ENCODE data around the gene CDV3.

The CDV3 gene

DNA sequence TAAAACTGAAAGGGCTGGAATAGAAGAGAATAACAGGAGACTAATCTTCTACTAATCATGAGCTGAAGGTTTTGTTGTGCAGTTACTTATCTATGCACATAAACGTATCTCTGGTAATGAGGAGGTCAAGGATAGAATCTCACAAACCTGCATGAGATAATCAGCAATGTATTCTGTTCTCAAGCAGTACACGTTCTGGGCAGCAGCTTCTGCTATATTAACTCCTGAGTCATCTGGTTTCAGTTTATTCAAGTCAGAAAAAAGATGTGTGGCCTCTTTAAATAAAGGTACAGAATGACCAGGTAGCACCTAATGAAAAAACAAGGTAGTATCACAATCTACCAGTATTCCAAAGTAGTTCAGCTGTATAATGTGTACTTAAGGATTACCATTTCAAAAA, 34.9 kb downstream of the CDV3 start:
- no peak for DNase-seq

DNA sequence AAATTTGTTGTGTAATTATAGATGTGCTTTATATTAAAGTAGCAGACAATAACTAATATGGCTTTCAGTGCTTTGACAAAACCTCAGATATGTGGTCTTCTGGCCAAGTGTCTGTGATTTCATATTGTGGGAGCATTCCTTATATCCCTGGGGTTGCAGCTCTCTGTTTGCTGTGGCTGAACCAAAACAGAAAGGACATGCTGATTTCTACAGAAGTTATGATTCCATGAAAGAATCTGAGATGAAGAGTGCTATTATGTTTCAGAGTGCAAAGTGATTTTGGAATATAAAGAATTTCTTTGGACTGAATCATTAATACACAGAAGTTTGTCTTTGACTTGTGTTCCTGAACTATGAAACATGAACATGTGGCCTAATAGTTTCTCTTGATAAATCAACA, 36.5 kb downstream of the CDV3 start:
- no peak for DNase-seq

DNA sequence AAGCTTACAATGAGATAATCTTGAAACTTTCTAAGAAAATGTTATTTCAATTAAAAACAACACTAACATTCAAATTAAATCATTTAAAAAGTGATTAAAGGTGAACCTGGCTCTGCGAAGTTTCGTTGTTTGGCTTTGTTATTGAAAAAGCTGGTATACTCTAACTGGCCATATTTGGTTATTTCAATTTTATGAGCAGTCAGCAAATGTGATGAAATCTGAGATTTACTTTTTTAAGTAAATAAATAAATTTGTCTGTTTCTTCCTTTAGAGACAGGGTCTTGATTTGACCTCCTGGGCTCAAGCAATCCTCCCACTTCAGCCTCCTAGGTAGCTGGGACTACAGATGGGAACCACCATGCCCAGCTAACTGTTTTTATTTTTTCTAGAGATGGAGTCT, 38.0 kb downstream of the CDV3 start:
- DNase-seq: no peak

DNA sequence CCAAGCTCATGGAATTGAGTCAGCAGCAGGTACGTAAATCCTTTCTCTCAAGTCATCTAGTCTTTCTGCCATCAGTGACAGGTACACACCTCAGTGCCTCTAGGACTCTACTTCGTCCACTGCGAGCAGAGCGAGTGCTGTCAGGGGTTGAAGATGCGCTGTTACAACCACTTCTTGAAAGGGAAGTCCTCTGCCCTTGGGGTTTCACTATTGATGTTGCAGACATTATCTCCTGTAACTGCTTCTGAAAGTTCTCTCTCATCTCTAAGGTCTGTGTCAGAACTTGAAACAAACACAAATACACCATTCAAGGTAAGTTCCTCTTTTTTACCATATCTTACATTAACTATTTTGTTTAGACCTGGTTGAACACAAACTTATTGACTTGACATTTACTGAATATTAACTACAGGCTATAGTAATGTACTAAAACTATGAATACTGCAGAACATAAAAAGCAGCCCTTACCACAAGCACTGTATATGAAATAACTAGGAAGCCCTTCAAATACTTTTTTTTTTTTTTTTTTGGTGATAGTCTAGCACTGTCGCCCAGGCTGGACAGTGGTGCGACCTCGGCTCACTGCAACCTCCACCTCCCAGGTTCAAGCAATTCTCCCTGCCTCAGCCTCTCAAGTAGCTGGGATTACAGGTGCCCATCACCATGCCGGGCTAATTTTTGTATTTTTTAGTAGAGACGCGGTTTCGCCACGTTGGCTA, 46.7 kb downstream of the CDV3 start:
- no peak for DNase-seq

DNA sequence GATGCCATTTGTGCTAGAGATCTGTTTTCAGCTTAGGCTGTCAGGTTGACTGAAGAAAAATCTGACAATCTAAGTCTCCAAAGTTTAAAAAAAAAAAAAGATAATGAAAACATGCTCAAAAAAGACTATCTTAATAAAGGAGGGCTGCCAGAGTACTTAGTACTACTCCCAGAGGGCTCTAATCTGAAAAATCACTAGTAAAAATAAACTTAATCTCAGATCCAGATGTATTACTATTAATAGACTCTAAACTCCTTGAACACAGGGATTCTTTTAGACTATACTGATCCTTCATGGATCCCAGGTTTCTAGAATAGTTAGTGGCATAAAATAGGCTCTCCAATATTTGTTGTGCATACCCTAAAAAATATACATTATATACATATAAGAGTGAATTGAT, 54.3 kb downstream of the CDV3 start:
- DNase-seq: no peak

DNA sequence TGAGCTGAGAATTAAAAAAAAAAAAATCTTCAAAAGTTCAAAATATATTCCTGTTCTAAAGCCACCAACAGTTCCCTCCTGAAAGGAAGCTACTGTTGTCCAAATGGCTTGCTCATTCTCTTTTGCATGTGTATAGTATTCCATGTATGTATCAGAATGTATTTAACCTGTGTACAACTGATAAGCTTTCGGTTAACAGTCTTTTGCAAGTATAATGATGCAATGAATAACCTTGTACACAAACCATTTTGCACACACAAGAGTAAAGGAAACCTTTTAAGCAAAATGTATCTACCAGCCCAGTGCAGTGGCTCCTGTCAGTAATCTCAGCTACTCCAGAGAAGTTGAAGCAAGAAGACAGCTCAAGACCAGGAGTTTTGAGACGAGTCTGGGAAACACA, 55.7 kb downstream of the CDV3 start:
- DNase-seq: no peak

DNA sequence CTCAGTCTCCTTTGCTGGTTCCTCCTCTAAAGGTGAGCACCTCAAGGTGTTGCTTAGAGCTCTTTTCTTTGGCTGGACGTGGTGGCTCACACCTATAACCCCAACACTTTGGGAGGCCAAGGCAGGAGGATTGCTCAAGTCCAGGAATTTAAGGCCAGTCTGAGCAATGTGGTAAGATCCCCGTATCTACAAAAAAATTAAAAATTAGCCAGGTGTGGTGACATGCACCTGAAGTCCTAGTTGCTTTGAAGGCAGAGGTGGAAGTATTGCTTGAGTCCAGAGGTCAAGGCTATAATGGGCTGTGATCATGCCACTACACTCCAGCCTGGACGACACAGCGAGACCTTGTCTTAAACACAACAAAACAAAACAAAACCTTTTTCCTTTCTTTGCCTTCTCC, 60.0 kb downstream of the CDV3 start:
- DNase-seq: no peak
